SK-N-SH (cell line): Measurements from ENCODE around the gene HSFY2. TPM values are rescaled to one million over a fixed set of nuclear protein-coding genes. Genes with fewer than 3 reads are reported as not detected.
"Not testable (repeated sequence)": the region's sequence is repeated elsewhere in the genome, so short reads cannot be mapped to it uniquely, and the experiment has no call there.

Experiments used
- CTCF ChIA-PET: fragments of 300-600, 350-600 bp; formaldehyde crosslinking; extraction: SDS; loops from one replicate; lab custom pipeline; 2021; lab: Yijun Ruan, JAX
- POLR2A ChIA-PET: fragments of 350-600 bp; sonication (Branson Sonifier 250); formaldehyde crosslinking; extraction: SDS; loops from one replicate; lab custom pipeline; 2020; ENCODE audit warnings: antibody characterized with exemption, inconsistent platforms; lab: Yijun Ruan, JAX
- DNase-seq: peaks from one replicate; pipeline ENCODE4 v3.0.0; 2012
- H2AFZ ChIP-seq: fragments of 200-600 bp; sonication (generic); 2 replicates; pipeline ENCODE4 v1.8.1; 2016; ENCODE audit warnings: antibody characterized with exemption, mild to moderate bottlenecking, low read depth
- H3F3A ChIP-seq: fragments of 200-600 bp; sonication (generic); replicated peaks from 2 replicates; pipeline ENCODE3; 2016; ENCODE audit warnings: antibody characterized with exemption, mild to moderate bottlenecking; ENCODE audit not compliant: insufficient read depth
- H3K27ac ChIP-seq, 2 experiments: fragments of 200-500 bp in 1 of 2; fragments of 200-600 bp in 1 of 2; sonication (Bioruptor generic) in 1 of 2; sonication (generic), shearing (Covaris generic) in 1 of 2; 2 replicates each; pipeline versions ENCODE4 v1.5.1 to v1.6.1; 2014 to 2016; ENCODE audit warnings: low read depth in 2 of 2, inconsistent platforms in 1 of 2, low read length in 1 of 2, mild to moderate bottlenecking in 1 of 2, mixed read lengths in 1 of 2
- H3K27me3 ChIP-seq: fragments of 200-600 bp; sonication (generic), shearing (Covaris generic); 2 replicates; pipeline ENCODE4 v1.6.1; 2016; ENCODE audit warnings: mixed run types; ENCODE audit not compliant: insufficient read depth
- H3K36me3 ChIP-seq, 2 experiments: fragments of 200-500 bp in 1 of 2; fragments of 200-600 bp in 1 of 2; sonication (Bioruptor generic) in 1 of 2; sonication (generic) in 1 of 2; replicated peaks in 1 of 2; 2 replicates each; pipeline versions ENCODE3 to v1.5.1; 2014 to 2016; ENCODE audit warnings: low read length in 1 of 2, mild to moderate bottlenecking in 1 of 2; ENCODE audit not compliant: insufficient read depth in 2 of 2, control insufficient read depth in 1 of 2
- H3K4me1 ChIP-seq, 2 experiments: fragments of 200-500 bp in 1 of 2; fragments of 200-600 bp in 1 of 2; sonication (Bioruptor generic) in 1 of 2; sonication (generic), shearing (Covaris generic) in 1 of 2; 2 replicates each; pipeline versions ENCODE4 v1.5.1 to v1.6.1; 2014 to 2016; ENCODE audit warnings: low read depth in 1 of 2, low read length in 1 of 2, mixed run types in 1 of 2; ENCODE audit not compliant: insufficient read depth in 2 of 2, control insufficient read depth in 1 of 2
- H3K4me2 ChIP-seq: fragments of 200-600 bp; sonication (generic), shearing (Covaris generic); 2 replicates; pipeline ENCODE4 v1.6.1; 2017; ENCODE audit warnings: mixed run types
- H3K4me3 ChIP-seq, 2 experiments: fragments of 200-500 bp in 1 of 2; fragments of 200-600 bp in 1 of 2; sonication (Bioruptor generic) in 1 of 2; sonication (generic), shearing (Covaris generic) in 1 of 2; 2 replicates each; pipeline versions ENCODE4 v1.5.1 to v1.8.1; 2014 to 2016; ENCODE audit warnings: low read depth in 2 of 2, inconsistent platforms in 1 of 2, low read length in 1 of 2, mild to moderate bottlenecking in 1 of 2, mixed read lengths in 1 of 2, moderate library complexity in 1 of 2
- H3K79me2 ChIP-seq: fragments of 200-600 bp; sonication (generic); 2 replicates; pipeline ENCODE4 v1.8.1; 2017; ENCODE audit warnings: mild to moderate bottlenecking; ENCODE audit not compliant: insufficient read depth
- H3K9ac ChIP-seq: fragments of 200-600 bp; sonication (generic); 2 replicates; pipeline ENCODE4 v1.6.1; 2017; ENCODE audit warnings: mixed run types
- H3K9me2 ChIP-seq: fragments of 200-600 bp; sonication (generic); 2 replicates; pipeline ENCODE4 v1.6.1; 2017; ENCODE audit warnings: mixed run types
- H3K9me3 ChIP-seq: fragments of 200-600 bp; sonication (generic); 2 replicates; pipeline ENCODE4 v1.6.1; 2017; ENCODE audit warnings: mixed run types, mild to moderate bottlenecking, moderate library complexity
- H4K20me1 ChIP-seq: fragments of 200-600 bp; sonication (generic); 2 replicates; pipeline ENCODE4 v1.6.1; 2017; ENCODE audit warnings: mild to moderate bottlenecking, mixed run types; ENCODE audit not compliant: insufficient read depth
- WGBS: methylation state at CpG from one replicate; pipeline ENCODE4 v1.1.6; 2017; ENCODE audit warnings: low lambda C conversion rate; 5-methylcytosine and 5-hydroxymethylcytosine counted together
- polyA plus RNA-seq, 3 experiments: library from polyadenylated mRNA; depleted of rRNA; stranded (reverse); fragments of >200 nt; gene quantifications; 2 replicates each; pipeline ENCODE4 v1.2.3, GENCODE V29; 2012

HSFY2 gene
- polyA plus RNA-seq (2012; rRNA removed): not detected in 2 replicates
- polyA plus RNA-seq (2012; cell fraction: cytosol; rRNA removed): not detected in 2 replicates
- not detected in 2 replicates for polyA plus RNA-seq (2012; cell fraction: nucleus; rRNA removed)

- not testable (repeated sequence) for H3K4me3 ChIP-seq
- WGBS: no CpG with 5 or more reads among the region's 1 CpG
Observed at GRCh38 chrY:18773635-18774034, at the start of gene HSFY2. Gene HSFY2, minus strand, starts transcription at chrY:18773735. Its CDS starts 117 bp downstream, at chrY:18773618.

GRCh38 chrY:18815751-18816150 lies 42.2 kb upstream of the HSFY2 start:
- CTCF ChIA-PET, H4K20me1 ChIP-seq, H3K4me1 ChIP-seq, DNase-seq, H3K79me2 ChIP-seq, H3K27me3 ChIP-seq, H3K4me3 ChIP-seq, H3F3A ChIP-seq, H3K36me3 ChIP-seq, H3K4me2 ChIP-seq, H2AFZ ChIP-seq, H3K9me2 ChIP-seq, POLR2A ChIA-PET, H3K9ac ChIP-seq, H3K9me3 ChIP-seq, H3K27ac ChIP-seq: not testable (repeated sequence)
- WGBS: no CpG with 5 or more reads among the region's 5 CpGs

More at GRCh38 chrY:18773635-18774034, at the start of gene HSFY2:
- H3K27me3 ChIP-seq, H3K27ac ChIP-seq, H3K79me2 ChIP-seq, POLR2A ChIA-PET, DNase-seq, H3K4me1 ChIP-seq, CTCF ChIA-PET, H2AFZ ChIP-seq, H3K9ac ChIP-seq, H3K36me3 ChIP-seq, H3K9me3 ChIP-seq, H3K9me2 ChIP-seq, H3F3A ChIP-seq, H4K20me1 ChIP-seq, H3K4me2 ChIP-seq: not testable (repeated sequence)

GRCh38 chrY:18788757-18789406 lies 15.3 kb upstream of the HSFY2 start:
- H3K9me2 ChIP-seq, H3K27ac ChIP-seq, H3K9ac ChIP-seq, POLR2A ChIA-PET, CTCF ChIA-PET, H3K4me3 ChIP-seq, H2AFZ ChIP-seq, H3K4me1 ChIP-seq, DNase-seq, H3K27me3 ChIP-seq, H3K79me2 ChIP-seq, H3F3A ChIP-seq, H3K9me3 ChIP-seq, H4K20me1 ChIP-seq, H3K36me3 ChIP-seq, H3K4me2 ChIP-seq: not testable (repeated sequence)
- WGBS: no CpG with 5 or more reads among the region's 2 CpGs

GRCh38 chrY:18754077-18754476 lies 19.5 kb downstream of the HSFY2 start:
- H4K20me1 ChIP-seq, H3K9ac ChIP-seq, DNase-seq, CTCF ChIA-PET, H3K36me3 ChIP-seq, H2AFZ ChIP-seq, H3K4me2 ChIP-seq, H3K27ac ChIP-seq, H3K79me2 ChIP-seq, H3K9me2 ChIP-seq, H3F3A ChIP-seq, H3K27me3 ChIP-seq, H3K4me1 ChIP-seq, H3K9me3 ChIP-seq, POLR2A ChIA-PET, H3K4me3 ChIP-seq: not testable (repeated sequence)
- no CpG with 5 or more reads among the region's 2 CpGs for WGBS

- H3K27ac ChIP-seq, H3K36me3 ChIP-seq, DNase-seq, H3K4me2 ChIP-seq, H3K4me3 ChIP-seq, H3K79me2 ChIP-seq, H3K9me3 ChIP-seq, H3K9me2 ChIP-seq, H2AFZ ChIP-seq, POLR2A ChIA-PET, H3K27me3 ChIP-seq, H3K9ac ChIP-seq, CTCF ChIA-PET, H4K20me1 ChIP-seq, H3K4me1 ChIP-seq, H3F3A ChIP-seq: not testable (repeated sequence)
- no CpG with 5 or more reads among the region's 2 CpGs for WGBS
Observed at GRCh38 chrY:18753133-18753815, 20.3 kb downstream of the HSFY2 start.

GRCh38 chrY:18723714-18724113 lies 49.8 kb downstream of the HSFY2 start:
- H3K4me3 ChIP-seq, H3K4me2 ChIP-seq: not testable (repeated sequence)
- WGBS: no CpG with 5 or more reads among the region's 3 CpGs

More at GRCh38 chrY:18723714-18724113, 49.8 kb downstream of the HSFY2 start:
- H3K36me3 ChIP-seq, H3F3A ChIP-seq, H3K4me1 ChIP-seq, H3K9ac ChIP-seq, H2AFZ ChIP-seq, H3K27me3 ChIP-seq, DNase-seq, CTCF ChIA-PET, H3K9me3 ChIP-seq, H3K27ac ChIP-seq, H3K9me2 ChIP-seq, H3K79me2 ChIP-seq, POLR2A ChIA-PET, H4K20me1 ChIP-seq: not testable (repeated sequence)
